ENCODE results near the gene EBF4. TPM values are rescaled to one million over a fixed set of nuclear protein-coding genes. Genes with fewer than 3 reads are reported as not detected.
"Not testable (repeated sequence)": the region's sequence is repeated elsewhere in the genome, so short reads cannot be mapped to it uniquely, and the experiment has no call there.

The EBF4 gene
- total and polyA plus RNA-seq, 12 donors = 1.6 to 29.7 (median 10.2) TPM

GRCh38 chr20:2680046-2680445, 12.5 kb upstream of the EBF4 start:
- TF ChIP-seq, protein P1, sequence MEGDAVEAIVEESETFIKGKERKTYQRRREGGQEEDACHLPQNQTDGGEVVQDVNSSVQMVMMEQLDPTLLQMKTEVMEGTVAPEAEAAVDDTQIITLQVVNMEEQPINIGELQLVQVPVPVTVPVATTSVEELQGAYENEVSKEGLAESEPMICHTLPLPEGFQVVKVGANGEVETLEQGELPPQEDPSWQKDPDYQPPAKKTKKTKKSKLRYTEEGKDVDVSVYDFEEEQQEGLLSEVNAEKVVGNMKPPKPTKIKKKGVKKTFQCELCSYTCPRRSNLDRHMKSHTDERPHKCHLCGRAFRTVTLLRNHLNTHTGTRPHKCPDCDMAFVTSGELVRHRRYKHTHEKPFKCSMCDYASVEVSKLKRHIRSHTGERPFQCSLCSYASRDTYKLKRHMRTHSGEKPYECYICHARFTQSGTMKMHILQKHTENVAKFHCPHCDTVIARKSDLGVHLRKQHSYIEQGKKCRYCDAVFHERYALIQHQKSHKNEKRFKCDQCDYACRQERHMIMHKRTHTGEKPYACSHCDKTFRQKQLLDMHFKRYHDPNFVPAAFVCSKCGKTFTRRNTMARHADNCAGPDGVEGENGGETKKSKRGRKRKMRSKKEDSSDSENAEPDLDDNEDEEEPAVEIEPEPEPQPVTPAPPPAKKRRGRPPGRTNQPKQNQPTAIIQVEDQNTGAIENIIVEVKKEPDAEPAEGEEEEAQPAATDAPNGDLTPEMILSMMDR (IDR thresholded peaks at IDR 0.05) = no peak
- TF ChIP-seq POLR2A (IDR thresholded peaks at IDR 0.05) = no peak

GRCh38 chr20:2682040-2682439, 10.5 kb upstream of the EBF4 start:
- H3K27ac ChIP-seq; H3K36me3 ChIP-seq (replicated peaks in 1 of 2); H3K4me1 ChIP-seq (replicated peaks in 1 of 2); intact Hi-C loops (cut with DNase I); H3K9me3 ChIP-seq (replicated peaks in 1 of 3); H3K4me3 ChIP-seq; DNase-seq; H3K27me3 ChIP-seq: not testable (repeated sequence)
- 60 to 85% (median 77%) methylated on average over 3 of the region's 3 CpGs for WGBS, 4 donors

More at GRCh38 chr20:2680046-2680445, 12.5 kb upstream of the EBF4 start:
- no peak overlapping the region for H3K4me3 ChIP-seq
- intact Hi-C loops (cut with DNase I) = no loop called here
- WGBS, 4 donors = 62 to 75% (median 73%) methylated on average over 4 of the region's 4 CpGs
- no peak for DNase-seq
- H3K4me1 ChIP-seq (replicated peaks in 1 of 2) = no peaks in the 10 kb centered on the region
- no peaks in the 10 kb centered on the region for H3K36me3 ChIP-seq (replicated peaks in 1 of 2)
- H3K27ac ChIP-seq = no peak overlapping the region
- no peaks in the 10 kb centered on the region for H3K9me3 ChIP-seq (replicated peaks in 1 of 3)
- no peaks in the 10 kb centered on the region for H3K27me3 ChIP-seq

DNA sequence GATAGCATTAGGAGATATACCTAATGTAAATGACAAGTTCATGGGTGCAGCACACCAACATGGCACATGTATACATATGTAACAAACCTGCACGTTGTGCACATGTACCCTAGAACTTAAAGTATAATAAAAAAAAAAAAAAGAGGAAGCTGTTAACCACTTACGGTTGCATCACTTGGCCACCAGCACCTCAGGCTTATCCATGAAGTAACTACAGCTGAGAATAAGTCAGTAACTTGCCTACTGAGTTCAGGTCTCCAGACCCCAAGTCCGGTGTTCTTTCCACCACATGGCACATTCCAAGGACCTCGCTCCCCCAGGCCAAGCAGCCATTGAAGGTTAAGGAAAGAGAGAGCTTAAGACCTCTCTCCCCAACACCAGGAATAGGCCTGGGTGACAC, 7.8 kb upstream of the EBF4 start:
- H3K27ac ChIP-seq; H3K4me1 ChIP-seq (replicated peaks in 1 of 2); H3K9me3 ChIP-seq (replicated peaks in 1 of 3); H3K27me3 ChIP-seq; H3K36me3 ChIP-seq (replicated peaks in 1 of 2); intact Hi-C loops (cut with DNase I); H3K4me3 ChIP-seq; DNase-seq: not testable (repeated sequence)
- WGBS, 4 donors = 75 to 79% (median 76%) methylated on average over 4 of the region's 4 CpGs

DNA sequence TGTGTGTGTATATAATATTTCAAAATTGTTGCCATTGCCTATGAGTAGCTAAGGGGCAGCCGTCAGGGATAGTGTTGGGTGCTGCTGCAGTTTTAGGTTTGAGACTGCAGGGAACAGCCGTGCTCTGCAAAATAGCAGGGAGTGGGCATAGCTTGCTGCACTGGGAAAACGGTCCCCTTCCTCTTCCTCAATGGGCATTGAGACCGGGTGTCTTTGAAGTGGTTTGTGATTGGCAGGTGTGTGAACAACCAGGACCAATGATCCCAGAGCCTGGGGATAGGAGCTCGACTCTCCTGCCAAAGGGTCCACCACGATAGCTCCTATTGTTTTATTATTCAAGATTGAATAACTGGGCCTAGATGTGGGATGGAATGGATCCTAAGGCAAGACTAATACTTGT, 5.1 kb upstream of the EBF4 start:
- Histone ChIP-seq H3K27me3 (peaks cover 4% of the 10 kb centered on the region), H3K9me3 (replicated peaks in 1 of 3) (no peaks in the 10 kb centered on the region), H3K36me3 (replicated peaks in 1 of 2) (no peaks in the 10 kb centered on the region), H3K4me1 (replicated peaks in 1 of 2) (peaks cover 0 to 3% of the 10 kb centered on the region in 2 donors), H3K4me3 (no peak overlapping the region), H3K27ac (no peak overlapping the region)
- TF ChIP-seq, protein P1 (IDR thresholded peaks at IDR 0.05) = no peak
- no peak for TF ChIP-seq POLR2A (IDR thresholded peaks at IDR 0.05)
- no peak for DNase-seq
- 42 to 55% (median 49%) methylated on average over 5 to 6 of the region's 6 CpGs for WGBS, 4 donors
- intact Hi-C loops (cut with DNase I) = no loop called here

DNA sequence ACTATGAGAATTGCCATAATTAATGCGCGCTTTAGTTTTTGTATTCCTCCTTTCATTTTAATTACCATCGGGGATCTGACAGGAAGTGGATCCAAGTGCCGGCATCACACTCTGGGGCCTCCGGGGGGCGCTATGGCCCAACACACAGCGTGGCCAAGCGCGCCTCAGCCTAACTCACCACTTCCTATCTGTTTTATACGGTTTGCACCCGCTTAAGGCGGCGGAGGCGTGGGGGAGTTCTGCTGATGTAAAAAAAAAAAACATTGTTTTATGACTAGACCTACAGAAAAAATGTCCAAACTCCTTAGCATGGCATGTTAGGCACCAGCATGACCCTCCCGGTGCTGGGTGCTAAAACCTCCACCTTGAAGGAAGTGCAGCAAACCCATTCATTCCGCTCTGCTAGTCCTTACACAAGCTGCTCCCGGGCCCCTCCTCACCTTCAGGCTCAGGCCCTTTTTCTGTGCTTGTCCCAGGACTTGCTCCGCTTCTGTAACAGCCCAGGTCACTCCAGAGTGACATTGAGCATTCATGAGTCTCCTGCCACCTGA, 4.5 kb upstream of the EBF4 start:
- Histone ChIP-seq H3K4me1 (replicated peaks in 1 of 2) (peaks cover 0 to 3% of the 10 kb centered on the region in 2 donors), H3K9me3 (replicated peaks in 1 of 3) (no peaks in the 10 kb centered on the region), H3K4me3 (no peak overlapping the region), H3K27ac (no peak overlapping the region), H3K36me3 (replicated peaks in 1 of 2) (no peaks in the 10 kb centered on the region), H3K27me3 (peaks cover 4% of the 10 kb centered on the region)
- 27 to 41% (median 32%) methylated on average over 18 of the region's 18 CpGs for WGBS, 4 donors
- no peak for TF ChIP-seq POLR2A (IDR thresholded peaks at IDR 0.05)
- TF ChIP-seq, protein P1 (IDR thresholded peaks at IDR 0.05) = peak; percentile 11 to 61 (median 53)
- peak in 4 of 7 donors; percentile 46 to 72 (median 61) for DNase-seq
- intact Hi-C loops (cut with DNase I) = no loop called here
